OCI-LY7 (cell line): Measurements from ENCODE around the gene SDHC. TPM values are rescaled to one million over a fixed set of nuclear protein-coding genes. Genes with fewer than 3 reads are reported as not detected.

Source experiments
- BruUV-seq: library from RNA; stranded (reverse); fragments of 400-500 nt; replicated peaks from 2 replicates; lab custom pipeline; 2021; lab: Mats Ljungman, UMichigan
- CTCF ChIA-PET: fragments of 300-600 bp; sonication (Branson Sonifier 250); formaldehyde crosslinking; loops from one replicate; lab custom pipeline; 2022; ENCODE audit warnings: antibody characterized with exemption; ENCODE audit not compliant: unreplicated experiment; lab: Charles Lee
- POLR2A ChIA-PET: fragments of 300-600 bp; sonication (Branson Sonifier 250); formaldehyde crosslinking; loops from one replicate; lab custom pipeline; 2022; ENCODE audit warnings: antibody characterized with exemption; lab: Charles Lee
- DNase-seq: peaks from one replicate; pipeline ENCODE4 v3.0.0-alpha.2; 2015; ENCODE audit warnings: low spot score
- H2AFZ ChIP-seq: fragments of 200-600 bp; sonication (generic), shearing (Covaris generic); 2 replicates; pipeline ENCODE4 v1.6.1; 2014; ENCODE audit warnings: mild to moderate bottlenecking, antibody characterized with exemption, low read length, moderate library complexity
- H3K27ac ChIP-seq: fragments of 200-600 bp; sonication (generic); 2 replicates; pipeline ENCODE4 v1.5.1; 2014; ENCODE audit warnings: mixed run types, low read depth, mild to moderate bottlenecking, moderate library complexity, low read length, inconsistent platforms; ENCODE audit not compliant: poor library complexity, severe bottlenecking
- H3K36me3 ChIP-seq: fragments of 200-600 bp; sonication (generic); 2 replicates; pipeline ENCODE4 v1.6.1; 2014; ENCODE audit warnings: mild to moderate bottlenecking, antibody characterized with exemption, low read length, moderate library complexity, mixed read lengths; ENCODE audit not compliant: insufficient read depth
- H3K4me1 ChIP-seq: fragments of 200-600 bp; sonication (generic); 2 replicates; pipeline ENCODE4 v1.5.1; 2014; ENCODE audit warnings: mild to moderate bottlenecking, low read length; ENCODE audit not compliant: insufficient read depth, poor library complexity, severe bottlenecking
- H3K4me2 ChIP-seq: fragments of 200-600 bp; sonication (generic); 2 replicates; pipeline ENCODE4 v1.6.1; 2014; ENCODE audit warnings: mild to moderate bottlenecking, low read length
- H3K4me3 ChIP-seq: fragments of 200-600 bp; sonication (generic); 2 replicates; pipeline ENCODE4 v1.5.1; 2014; ENCODE audit warnings: mild to moderate bottlenecking, low read depth, low read length; ENCODE audit not compliant: poor library complexity, severe bottlenecking
- H3K79me2 ChIP-seq: fragments of 200-600 bp; sonication (generic); 2 replicates; pipeline ENCODE4 v1.6.1; 2016; ENCODE audit warnings: low read depth, mild to moderate bottlenecking, low read length, moderate library complexity, mixed read lengths; ENCODE audit not compliant: insufficient read depth
- H3K9me2 ChIP-seq: fragments of 200-600 bp; sonication (generic); 2 replicates; pipeline ENCODE4 v1.6.1; 2016; ENCODE audit warnings: mild to moderate bottlenecking, low read length, mixed read lengths; ENCODE audit not compliant: insufficient read depth
- H3K9me3 ChIP-seq: fragments of 200-600 bp; sonication (generic); 2 replicates; pipeline ENCODE4 v1.6.1; 2014; ENCODE audit warnings: mild to moderate bottlenecking, mixed run types, low read length, mixed read lengths
- H4K20me1 ChIP-seq: fragments of 200-600 bp; sonication (generic); 2 replicates; pipeline ENCODE4 v1.6.1; 2014; ENCODE audit warnings: mild to moderate bottlenecking, antibody characterized with exemption, low read length, moderate library complexity, mixed read lengths; ENCODE audit not compliant: insufficient read depth
- CTCF ChIP-seq: fragments of 200-600 bp; sonication (generic); conservative IDR thresholded peaks from 2 replicates; pipeline ENCODE4 v1.5.1; 2014; ENCODE audit warnings: mild to moderate bottlenecking, antibody characterized with exemption, low read length, moderate library complexity, mixed read lengths
- EZH2phosphoT487 ChIP-seq: fragments of 200-600 bp; sonication (generic); IDR thresholded peaks from 2 replicates; pipeline ENCODE4 v1.6.1; 2018; ENCODE audit warnings: low read depth, borderline replicate concordance, mild to moderate bottlenecking, mixed run types, antibody characterized with exemption, low read length, moderate library complexity, mixed read lengths
- intact Hi-C: fragments of 100-400 bp; cut with micrococcal nuclease; formaldehyde crosslinking; loops from one replicate; pipeline ENCODE4 v1.10.0; 2022; ENCODE audit not compliant: unreplicated experiment
- total RNA-seq, 2 experiments: library from RNA; depleted of rRNA in 1 of 2; stranded (reverse); fragments of >200 nt in 1 of 2; shearing (Covaris generic) in 1 of 2; gene quantifications; 2 replicates each; pipeline ENCODE4 v1.2.3, GENCODE V29; 2014 to 2022

The SDHC gene
- total RNA-seq, 2 experiments from 2014 or later: 20.6 to 175 TPM

- intact Hi-C loops: no loop called here
- TF ChIP-seq EZH2phosphoT487: no peak
- TF ChIP-seq CTCF: no peak
- Histone ChIP-seq H3K4me2 (no peak overlapping the region), H3K9me3 (no peaks in the 10 kb centered on the region), H3K79me2 (no peaks in the 10 kb centered on the region), H3K4me1 (no peaks in the 10 kb centered on the region), H4K20me1 (no peaks in the 10 kb centered on the region), H3K4me3 (no peak overlapping the region), H2AFZ (no peak overlapping the region), H3K36me3 (no peaks in the 10 kb centered on the region), H3K27ac (no peak overlapping the region), H3K9me2 (no peaks in the 10 kb centered on the region)
- ChIA-PET CTCF (interaction anchor here (0.5 kb wide), 1 partner anchor 112 kb away, joined by 3 read pairs; no protein-coding TSS in a partner anchor), POLR2A (interaction anchor here (0.7 to 1.5 kb wide), 3 partner anchors 12 to 208 kb away, joined by 3 to 8 read pairs (median 4); no protein-coding TSS in a partner anchor)
- no TSS peak for BruUV-seq
- no peak for DNase-seq
Measured at GRCh38 chr1:161373442-161373841, 59.3 kb downstream of the SDHC start.

GRCh38 chr1:161374373-161374772 is 60.2 kb downstream of the SDHC start:
- intact Hi-C loops: no loop called here
- BruUV-seq: no TSS peak
- no peaks in the 10 kb centered on the region for H3K79me2 ChIP-seq

More at GRCh38 chr1:161374373-161374772, 60.2 kb downstream of the SDHC start:
- no peak overlapping the region for H3K27ac ChIP-seq
- POLR2A ChIA-PET: interaction anchor here (0.6 to 1.5 kb wide), 5 partner anchors 11 to 238 kb away, joined by 3 to 8 read pairs (median 4); no protein-coding TSS in a partner anchor
- CTCF ChIA-PET: interaction anchor here (0.9 kb wide), 1 partner anchor 149 kb away, joined by 3 read pairs; the partner anchor contains the start of gene TOMM40L
- TF ChIP-seq EZH2phosphoT487 (no peak), CTCF (peak; percentile 62)
- H2AFZ ChIP-seq: no peak overlapping the region
- no peaks in the 10 kb centered on the region for H3K9me2 ChIP-seq
- no peak overlapping the region for H3K4me3 ChIP-seq
- no peaks in the 10 kb centered on the region for H3K4me1 ChIP-seq
- H3K4me2 ChIP-seq: no peak overlapping the region
- H3K9me3 ChIP-seq: no peaks in the 10 kb centered on the region
- H3K36me3 ChIP-seq: no peaks in the 10 kb centered on the region
- H4K20me1 ChIP-seq: no peaks in the 10 kb centered on the region
- DNase-seq: peak; percentile 15
